IMR-90 (cell line): ENCODE results near the gene KRTAP3-1. TPM values are rescaled to one million over a fixed set of nuclear protein-coding genes. Genes with fewer than 3 reads are reported as not detected.

Experiments
- ATAC-seq: fragments of 200-7000 bp; cut with Tn5 transposase; 2 replicates; pipeline ENCODE4 v1.9.1; 2020; ENCODE audit warnings: low read depth, mild to moderate bottlenecking, moderate library complexity
- BruUV-seq: library from RNA; stranded (reverse); fragments of 400-500 nt; replicated peaks from 2 replicates; lab custom pipeline; 2021; lab: Mats Ljungman, UMichigan
- CTCF ChIA-PET: fragments of 300-600 bp; formaldehyde crosslinking; extraction: SDS; loops from one replicate; lab custom pipeline; 2021; ENCODE audit warnings: antibody characterized with exemption; lab: Yijun Ruan, JAX
- POLR2A ChIA-PET: fragments of 300-600 bp; sonication (Branson Sonifier 250); formaldehyde crosslinking; loops from one replicate; lab custom pipeline; 2022; ENCODE audit warnings: antibody characterized with exemption; ENCODE audit not compliant: unreplicated experiment; lab: Charles Lee
- DNase-seq: peaks from one replicate; pipeline ENCODE4 v3.0.0; 2013
- H2AFZ ChIP-seq: replicated peaks from 2 replicates; pipeline ENCODE3; 2013; ENCODE audit warnings: low read length, mild to moderate bottlenecking; ENCODE audit not compliant: poor library complexity
- H2AK5ac ChIP-seq: 2 replicates; pipeline ENCODE4 v1.6.1; 2013; ENCODE audit warnings: low read depth, low read length, inconsistent platforms
- H2AK9ac ChIP-seq: replicated peaks from 2 replicates; pipeline ENCODE3; 2013; ENCODE audit warnings: mild to moderate bottlenecking, low read depth, low read length, moderate library complexity; ENCODE audit not compliant: poor library complexity
- H2BK120ac ChIP-seq: 2 replicates; pipeline ENCODE4 v1.6.1; 2013; ENCODE audit warnings: low read depth, low read length, inconsistent platforms
- H2BK15ac ChIP-seq: 3 replicates; pipeline ENCODE4 v1.6.1; 2013; ENCODE audit warnings: low read depth, low read length, inconsistent platforms
- H2BK20ac ChIP-seq: 2 replicates; pipeline ENCODE4 v1.6.1; 2013; ENCODE audit warnings: low read depth, mild to moderate bottlenecking, inconsistent platforms, low read length, moderate library complexity
- H2BK5ac ChIP-seq: 2 replicates; pipeline ENCODE4 v1.6.1; 2013; ENCODE audit warnings: mild to moderate bottlenecking, low read depth, low read length, inconsistent platforms; ENCODE audit not compliant: poor library complexity, severe bottlenecking
- H3K14ac ChIP-seq: replicated peaks from 2 replicates; pipeline ENCODE4 v1.6.1; 2013; ENCODE audit warnings: low read depth, low read length, inconsistent platforms
- H3K18ac ChIP-seq: 2 replicates; pipeline ENCODE4 v1.6.1; 2013; ENCODE audit warnings: low read depth, low read length, control low read depth
- H3K23ac ChIP-seq: 2 replicates; pipeline ENCODE4 v1.6.1; 2013; ENCODE audit warnings: low read depth, low read length, inconsistent platforms
- H3K27ac ChIP-seq: 2 replicates; pipeline ENCODE4 v1.5.1; 2013; ENCODE audit warnings: mild to moderate bottlenecking, control low read depth, low read length; ENCODE audit not compliant: insufficient read depth
- H3K27me3 ChIP-seq: 2 replicates; pipeline ENCODE4 v1.6.1; 2013; ENCODE audit warnings: low read length; ENCODE audit not compliant: control insufficient read depth, insufficient read depth
- H3K36me3 ChIP-seq: 2 replicates; pipeline ENCODE4 v1.6.1; 2013; ENCODE audit warnings: low read length, mixed read lengths; ENCODE audit not compliant: control insufficient read depth, insufficient read depth
- H3K4ac ChIP-seq: 2 replicates; pipeline ENCODE4 v1.6.1; 2013; ENCODE audit warnings: low read depth, low read length, inconsistent platforms
- H3K4me1 ChIP-seq: 2 replicates; pipeline ENCODE4 v1.6.1; 2013; ENCODE audit warnings: low read length, mixed read lengths; ENCODE audit not compliant: control insufficient read depth, insufficient read depth
- H3K4me2 ChIP-seq: 2 replicates; pipeline ENCODE4 v1.6.1; 2013; ENCODE audit warnings: low read depth, mild to moderate bottlenecking, control low read depth, low read length, moderate library complexity
- H3K4me3 ChIP-seq: 2 replicates; pipeline ENCODE4 v1.5.1; 2013; ENCODE audit warnings: low read depth, mild to moderate bottlenecking, control low read depth, low read length, moderate library complexity; ENCODE audit not compliant: insufficient read depth
- H3K56ac ChIP-seq: 2 replicates; pipeline ENCODE4 v1.6.1; 2013; ENCODE audit warnings: low read length, inconsistent platforms; ENCODE audit not compliant: insufficient read depth; ENCODE audit errors: extremely low read depth
- H3K79me1 ChIP-seq, 2 experiments: 2 replicates each; pipeline ENCODE4 v1.6.1; 2013; ENCODE audit warnings: low read length in 2 of 2, inconsistent platforms in 1 of 2, low read depth in 1 of 2
- H3K9ac ChIP-seq: 2 replicates; pipeline ENCODE4 v1.6.1; 2013; ENCODE audit warnings: low read depth, low read length, control low read depth
- H3K9me1 ChIP-seq: 2 replicates; pipeline ENCODE4 v1.6.1; 2013; ENCODE audit warnings: low read length, inconsistent platforms; ENCODE audit not compliant: insufficient read depth
- H3K9me3 ChIP-seq: 2 replicates; pipeline ENCODE4 v1.6.1; 2013; ENCODE audit warnings: low read length; ENCODE audit not compliant: control insufficient read depth, insufficient read depth
- H4K20me1 ChIP-seq: 2 replicates; pipeline ENCODE4 v1.6.1; 2013; ENCODE audit warnings: low read length, inconsistent platforms; ENCODE audit not compliant: insufficient read depth
- H4K5ac ChIP-seq: 2 replicates; pipeline ENCODE4 v1.6.1; 2013; ENCODE audit warnings: mild to moderate bottlenecking, low read depth, low read length, control low read depth
- H4K8ac ChIP-seq, 2 experiments: 2 replicates each; pipeline ENCODE4 v1.6.1; 2013; ENCODE audit warnings: low read depth in 2 of 2, low read length in 2 of 2, control low read depth in 1 of 2, inconsistent platforms in 1 of 2
- H4K91ac ChIP-seq: 2 replicates; pipeline ENCODE4 v1.6.1; 2013; ENCODE audit warnings: low read depth, low read length, inconsistent platforms; ENCODE audit not compliant: insufficient read depth
- CHD1 ChIP-seq: IDR thresholded peaks from 2 replicates; pipeline ENCODE4 v1.6.1; 2012; ENCODE audit warnings: low read depth, low read length, improper control_type of control experiment
- ELK1 ChIP-seq: fragments of 150-350 bp; IDR thresholded peaks from 2 replicates; pipeline ENCODE4 v1.6.1; 2016; ENCODE audit warnings: low read depth, mild to moderate bottlenecking, low read length, moderate library complexity, borderline replicate concordance
- MXI1 ChIP-seq: IDR thresholded peaks from 2 replicates; pipeline ENCODE4 v1.6.1; 2012; ENCODE audit warnings: low read depth, mild to moderate bottlenecking, low read length, moderate library complexity, borderline replicate concordance
- POLR2A ChIP-seq: IDR thresholded peaks from 2 replicates; pipeline ENCODE4 v1.6.1; 2012; ENCODE audit warnings: mild to moderate bottlenecking, low read depth, low read length
- WGBS, 2 experiments: methylation state at CpG; one replicate each; pipeline versions ENCODE4 v1.1.5 to v1.1.7; 2013; ENCODE audit warnings: missing lambda C conversion rate in 2 of 2; ENCODE audit not compliant: insufficient read length in 1 of 2; ENCODE audit errors: extremely low coverage in 2 of 2; 5-methylcytosine and 5-hydroxymethylcytosine counted together
- dilution Hi-C: fragments of 300-500 bp; cut with HindIII; formaldehyde crosslinking; loops from one replicate; pipeline ENCODE4 v1.14.3; 2018; ENCODE audit warnings: low sequenced_read_pairs; ENCODE audit not compliant: unreplicated experiment
- in situ Hi-C: fragments of 300-500 bp; cut with MboI; formaldehyde crosslinking; loops from 3 replicates; pipeline ENCODE4 v1.14.3; 2019; ENCODE audit warnings: low sequenced_read_pairs, inconsistent platforms, mixed read lengths
- intact Hi-C: fragments of 100-400 bp; cut with micrococcal nuclease; formaldehyde crosslinking; loops from 2 replicates; pipeline ENCODE4 v1.10.0; 2022
- polyA plus RNA-seq, 3 experiments: library from polyadenylated mRNA; depleted of rRNA; stranded (reverse); fragments of >200 nt; gene quantifications; 2 replicates each; pipeline ENCODE4 v1.2.3, GENCODE V29; 2012; ENCODE audit warnings: low replicate concordance in 1 of 3
- total RNA-seq: library from RNA; depleted of rRNA; stranded (reverse); fragments of >200 nt; gene quantifications from 2 replicates; pipeline ENCODE4 v1.2.3, GENCODE V29; 2012

Gene KRTAP3-1
- total and polyA plus RNA-seq, 2 of the 4 experiments (the other 2 are of a cell fraction), result not detected

GRCh38 chr17:41042953-41043352 is 34.0 kb upstream of the KRTAP3-1 start:
- H2BK15ac ChIP-seq, result no peak overlapping the region
- intact Hi-C loops (no loop called here), dilution Hi-C loops (no loop called here), in situ Hi-C loops (no loop called here)
- H4K91ac ChIP-seq, result no peak overlapping the region
- no peaks in the 10 kb centered on the region for H4K20me1 ChIP-seq
- H3K36me3 ChIP-seq, result no peaks in the 10 kb centered on the region
- peaks cover 7% of the 10 kb centered on the region; the same call in 1 of the 2 replicates for H3K9me1 ChIP-seq
- no peak overlapping the region for H3K4me3 ChIP-seq
- no peak overlapping the region for H2AK5ac ChIP-seq
- no peaks in the 10 kb centered on the region for H3K9me3 ChIP-seq
- no peak overlapping the region for H3K56ac ChIP-seq
- no peak overlapping the region for H2BK120ac ChIP-seq
- H3K14ac ChIP-seq, result no peak overlapping the region
- H2AFZ ChIP-seq, result no peak overlapping the region
- ChIA-PET POLR2A (no interaction called here), CTCF (no interaction called here)
- no peak overlapping the region for H2AK9ac ChIP-seq
- no peak overlapping the region for H4K8ac ChIP-seq
- no peak overlapping the region for H3K4me2 ChIP-seq
- H4K5ac ChIP-seq, result no peak overlapping the region
- no peak for ATAC-seq
- H3K9ac ChIP-seq, result no peak overlapping the region
- no peak overlapping the region for H3K4ac ChIP-seq
- no peak overlapping the region for H2BK5ac ChIP-seq
- no peak overlapping the region for H3K18ac ChIP-seq
- no peak for DNase-seq
- H3K27me3 ChIP-seq, result no peaks in the 10 kb centered on the region
- no peak overlapping the region for H3K27ac ChIP-seq
- H3K4me1 ChIP-seq, result peaks cover 2% of the 10 kb centered on the region; the same call in 1 of the 2 replicates
- no peak overlapping the region for H2BK20ac ChIP-seq
- TF ChIP-seq MXI1, result no peak
- TF ChIP-seq POLR2A, result no peak
- no peak for TF ChIP-seq CHD1
- TF ChIP-seq ELK1, result no peak
- BruUV-seq, result no TSS peak
- no peak overlapping the region for H3K23ac ChIP-seq
- WGBS, 2 experiments, result no CpG with 5 or more reads among the region's 1 CpG
- H3K79me1 ChIP-seq, result no peaks in the 10 kb centered on the region
